HCT116 (cell line): ENCODE results near the gene MBLAC1. TPM values are rescaled to one million over a fixed set of nuclear protein-coding genes. Genes with fewer than 3 reads are reported as not detected.

Experiments
- ATAC-seq: fragments of 200-7000 bp; cut with Tn5 transposase; 2 replicates; pipeline ENCODE4 v1.9.1; 2020; ENCODE audit warnings: mild to moderate bottlenecking, moderate library complexity
- BruUV-seq: library from RNA; stranded (reverse); fragments of 400-500 nt; replicated peaks from 2 replicates; lab custom pipeline; 2021; lab: Mats Ljungman, UMichigan
- CTCF ChIA-PET: fragments of 300-600 bp; sonication (Branson Sonifier 250); formaldehyde crosslinking; loops from one replicate; lab custom pipeline; 2021; ENCODE audit warnings: antibody characterized with exemption; lab: Charles Lee
- POLR2A ChIA-PET: fragments of 300-600, 350-600 bp; sonication (Branson Sonifier 250); formaldehyde crosslinking; loops from one replicate; lab custom pipeline; 2021; ENCODE audit warnings: antibody characterized with exemption; lab: Charles Lee
- RAD21 ChIA-PET, 2 experiments: fragments of 300-600 bp; sonication (Branson Sonifier 250); formaldehyde crosslinking; loops; one replicate each; lab custom pipeline; 2023; ENCODE audit warnings: low total read pairs in 2 of 2; ENCODE audit not compliant: uncharacterized antibody in 2 of 2, unreplicated experiment in 2 of 2, low non-redundant PET in 1 of 2; lab: Charles Lee
- DNase-seq: peaks from one replicate; pipeline ENCODE4 v3.0.0-alpha.2; 2010; ENCODE audit warnings: low read depth, low spot score
- H2AFZ ChIP-seq: fragments of 200-600 bp; shearing (Covaris generic), sonication (generic); 2 replicates; pipeline ENCODE4 v1.6.1; 2017; ENCODE audit warnings: low read depth, mixed run types, mixed read lengths, antibody characterized with exemption, low read length; ENCODE audit not compliant: poor library complexity, severe bottlenecking
- H3K27ac ChIP-seq: 2 replicates; pipeline ENCODE4 v1.5.1; 2012; ENCODE audit warnings: low read depth, low read length
- H3K27me3 ChIP-seq: fragments of 200-600 bp; sonication (generic); 2 replicates; pipeline ENCODE4 v1.6.1; 2016; ENCODE audit warnings: mixed run types, low read length, mixed read lengths; ENCODE audit not compliant: insufficient read depth
- H3K36me3 ChIP-seq, 2 experiments: fragments of 200-500 bp in 1 of 2; fragments of 200-600 bp in 1 of 2; sonication (Bioruptor generic) in 1 of 2; sonication (generic) in 1 of 2; 2 replicates each; pipeline versions ENCODE4 v1.5.1 to v1.6.1; 2014 to 2016; ENCODE audit warnings: low read length in 2 of 2, inconsistent platforms in 1 of 2, mixed read lengths in 1 of 2, mixed run types in 1 of 2; ENCODE audit not compliant: insufficient read depth in 2 of 2, control insufficient read depth in 1 of 2
- H3K4me1 ChIP-seq, 2 experiments: fragments of 200-600 bp in 1 of 2; sonication (generic) in 1 of 2; 2 replicates each; pipeline versions ENCODE4 v1.5.1 to v1.6.1; 2012 to 2017; ENCODE audit warnings: low read length in 2 of 2, inconsistent platforms in 1 of 2, mild to moderate bottlenecking in 1 of 2, mixed read lengths in 1 of 2, mixed run types in 1 of 2, moderate library complexity in 1 of 2; ENCODE audit not compliant: insufficient read depth in 2 of 2, control insufficient read depth in 1 of 2
- H3K4me2 ChIP-seq: fragments of 200-600 bp; sonication (generic); 2 replicates; pipeline ENCODE4 v1.6.1; 2017; ENCODE audit warnings: mixed run types, low read length, mixed read lengths
- H3K4me3 ChIP-seq, 2 experiments: fragments of 200-600 bp in 1 of 2; sonication (generic) in 1 of 2; replicated peaks in 1 of 2; 2 replicates each; pipeline ENCODE4 v1.5.1; 2011 to 2016; ENCODE audit warnings: low read length in 2 of 2, control low read depth in 1 of 2, low read depth in 1 of 2, mild to moderate bottlenecking in 1 of 2, mixed read lengths in 1 of 2, mixed run types in 1 of 2
- H3K79me2 ChIP-seq: fragments of 200-600 bp; sonication (generic); 2 replicates; pipeline ENCODE4 v1.6.1; 2017; ENCODE audit warnings: mild to moderate bottlenecking, mixed run types, low read length, moderate library complexity, mixed read lengths; ENCODE audit not compliant: insufficient read depth
- H3K9ac ChIP-seq: fragments of 200-600 bp; sonication (generic); 2 replicates; pipeline ENCODE4 v1.6.1; 2016; ENCODE audit warnings: low read length, mixed read lengths
- H3K9me2 ChIP-seq: fragments of 200-600 bp; sonication (generic), shearing (Covaris generic); 2 replicates; pipeline ENCODE4 v1.6.1; 2017; ENCODE audit warnings: mixed run types, mild to moderate bottlenecking, moderate library complexity; ENCODE audit not compliant: insufficient read depth
- H3K9me3 ChIP-seq, 2 experiments: fragments of 200-500 bp in 1 of 2; fragments of 200-600 bp in 1 of 2; sonication (Bioruptor generic) in 1 of 2; sonication (generic) in 1 of 2; 2 replicates each; pipeline ENCODE4 v1.6.1; 2014 to 2017; ENCODE audit warnings: low read length in 2 of 2, mixed read lengths in 2 of 2, inconsistent platforms in 1 of 2, low read depth in 1 of 2, mild to moderate bottlenecking in 1 of 2, mixed run types in 1 of 2, moderate library complexity in 1 of 2; ENCODE audit not compliant: control insufficient read depth in 1 of 2, insufficient read depth in 1 of 2
- H4K20me1 ChIP-seq: fragments of 200-600 bp; sonication (generic), shearing (Covaris generic); 2 replicates; pipeline ENCODE4 v1.6.1; 2017; ENCODE audit warnings: mixed run types, mild to moderate bottlenecking, moderate library complexity; ENCODE audit not compliant: insufficient read depth
- ATF3 ChIP-seq: IDR thresholded peaks from 2 replicates; pipeline ENCODE4 v1.6.1; 2012
- CEBPB ChIP-seq: IDR thresholded peaks from 2 replicates; pipeline ENCODE4 v1.6.1; 2012; ENCODE audit warnings: low read depth
- CTCF ChIP-seq, 3 experiments: fragments of 200-600 bp in 1 of 3; sonication (generic) in 1 of 3; IDR thresholded peaks in 2 of 3; conservative IDR thresholded peaks in 1 of 3; 2 replicates each; pipeline ENCODE4 v1.5.1; 2012 to 2017; ENCODE audit warnings: low read depth in 2 of 3, low read length in 2 of 3, antibody characterized with exemption in 1 of 3, borderline replicate concordance in 1 of 3, control low read depth in 1 of 3, mild to moderate bottlenecking in 1 of 3, mixed read lengths in 1 of 3, mixed run types in 1 of 3, moderate library complexity in 1 of 3; ENCODE audit not compliant: insufficient read depth in 1 of 3
- EGR1 ChIP-seq: IDR thresholded peaks from 2 replicates; pipeline ENCODE4 v1.6.1; 2012; ENCODE audit warnings: low read depth
- EZH2 ChIP-seq: fragments of 200-600 bp; sonication (generic); IDR thresholded peaks from 2 replicates; pipeline ENCODE4 v1.6.1; 2017; ENCODE audit warnings: antibody characterized with exemption, mixed run types
- EZH2phosphoT487 ChIP-seq: fragments of 200-600 bp; IDR thresholded peaks from 2 replicates; pipeline ENCODE4 v1.6.1; 2018; ENCODE audit warnings: antibody characterized with exemption, borderline replicate concordance
- REST ChIP-seq: IDR thresholded peaks from 2 replicates; pipeline ENCODE4 v1.6.1; 2012; ENCODE audit warnings: low read depth
- SIN3A ChIP-seq: IDR thresholded peaks from 2 replicates; pipeline ENCODE4 v1.6.1; 2012; ENCODE audit warnings: low read depth
- SP1 ChIP-seq: IDR thresholded peaks from 2 replicates; pipeline ENCODE4 v1.6.1; 2012; ENCODE audit warnings: low read depth
- SRF ChIP-seq: IDR thresholded peaks from 2 replicates; pipeline ENCODE4 v1.6.1; 2012; ENCODE audit warnings: low read depth
- TCF7L2 ChIP-seq: IDR thresholded peaks from 2 replicates; pipeline ENCODE4 v1.7.0; 2011; ENCODE audit warnings: borderline replicate concordance, inconsistent platforms; ENCODE audit not compliant: insufficient read depth, insufficient read length; ENCODE audit errors: extremely low read depth
- ZFX ChIP-seq: fragments of 450-650 bp; IDR thresholded peaks from 2 replicates; pipeline ENCODE4 v1.6.1; 2017
- intact Hi-C: fragments of 100-400 bp; cut with micrococcal nuclease; formaldehyde crosslinking; loops from 2 replicates; pipeline ENCODE4 v1.10.0; 2022
- total RNA-seq: library from RNA; stranded (reverse); gene quantifications from one replicate; pipeline ENCODE4 v1.2.1, GENCODE V29; 2021; ENCODE audit not compliant: unreplicated experiment

MBLAC1 gene
- total RNA-seq, 1 experiment from 2014 or later = 2.0 TPM

- ATAC-seq (no peak), DNase-seq (no peak)
- no peak overlapping the region for H2AFZ ChIP-seq
- ChIA-PET RAD21 (interaction anchor here in 1 of 2 experiments (0.6 kb wide), 1 partner anchor 69 kb away, joined by 11 read pairs; no protein-coding TSS in a partner anchor), POLR2A (no interaction called here), CTCF (interaction anchor here (1.0 kb wide), 1 partner anchor 8 kb away, joined by 4 read pairs; the partner anchor contains the start of gene LAMTOR4)
- peaks cover 12 to 22% of the 10 kb centered on the region in 2 experiments for H3K4me1 ChIP-seq
- BruUV-seq = no TSS peak
- H3K9me2 ChIP-seq = no peaks in the 10 kb centered on the region
- no peak for TF ChIP-seq SRF
- no peak for TF ChIP-seq SIN3A
- TF ChIP-seq CEBPB = no peak
- TF ChIP-seq CTCF (IDR thresholded peaks at IDR 0.05 in 2 of 3, conservative IDR thresholded peaks at IDR 0.05 in 1 of 3; ENCODE audit: borderline replicate concordance in 1 of 3, insufficient read depth in 1 of 3, low read depth in 2 of 3, low read length in 2 of 3) = no peak
- TF ChIP-seq ZFX = no peak
- TF ChIP-seq ATF3 = no peak
- no peak for TF ChIP-seq REST
- no peak for TF ChIP-seq SP1
- TF ChIP-seq TCF7L2 = no peak
- no peak for TF ChIP-seq EZH2phosphoT487
- no peak for TF ChIP-seq EZH2
- no peak for TF ChIP-seq EGR1
- intact Hi-C loops = no loop called here
- H3K4me2 ChIP-seq = peak overlapping the region; percentile 93
- no peaks in the 10 kb centered on the region for H3K9me3 ChIP-seq
- H3K4me3 ChIP-seq = peak overlapping the region in 1 of 2 experiments; percentile 91; a peak in 2 of 4 replicates
- H3K79me2 ChIP-seq = peaks cover 29% of the 10 kb centered on the region
- peak overlapping the region; percentile 91 for H3K27ac ChIP-seq
- H4K20me1 ChIP-seq = no peaks in the 10 kb centered on the region
- peak overlapping the region; percentile 84; the same call in 1 of the 2 replicates for H3K9ac ChIP-seq
- H3K36me3 ChIP-seq = peaks cover 14 to 16% of the 10 kb centered on the region in 2 experiments; a peak in 3 of 4 replicates
- H3K27me3 ChIP-seq = no peaks in the 10 kb centered on the region
These were observed 29.7 kb downstream of the MBLAC1 start for GRCh38 chr7:100156331-100157068.
